ENCODE measurements around the gene PAPPA2.
"Not testable (repeated sequence)": the region's sequence is repeated elsewhere in the genome, so short reads cannot be mapped to it uniquely, and the experiment has no call there.

PAPPA2 gene

DNA sequence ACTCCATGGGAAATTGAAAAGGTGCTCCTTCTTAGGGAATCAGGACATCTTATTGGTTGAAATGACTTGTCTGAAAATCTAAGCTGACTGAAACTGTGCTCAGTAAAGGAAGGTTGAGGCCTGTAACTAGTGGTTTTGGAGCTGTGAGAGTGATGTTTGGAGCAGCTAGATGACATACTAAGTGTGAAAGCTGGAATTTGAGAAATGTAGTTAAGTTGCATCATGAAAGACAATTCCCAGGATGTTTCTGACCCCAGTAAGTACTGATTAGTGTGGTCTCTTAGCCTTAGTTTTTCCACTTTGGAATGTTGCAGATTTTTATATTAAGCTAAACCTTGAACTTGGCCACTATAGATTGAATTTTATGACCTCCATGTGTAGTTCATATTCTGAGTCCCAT lies 154.9 kb downstream of the PAPPA2 start:
- H3K4me3 ChIP-seq (ENCODE audit: low read depth, low read length): no peak overlapping the region
- no peak for TF ChIP-seq CTCF (conservative IDR thresholded peaks at IDR 0.05; ENCODE audit: low read depth, low read length)

DNA sequence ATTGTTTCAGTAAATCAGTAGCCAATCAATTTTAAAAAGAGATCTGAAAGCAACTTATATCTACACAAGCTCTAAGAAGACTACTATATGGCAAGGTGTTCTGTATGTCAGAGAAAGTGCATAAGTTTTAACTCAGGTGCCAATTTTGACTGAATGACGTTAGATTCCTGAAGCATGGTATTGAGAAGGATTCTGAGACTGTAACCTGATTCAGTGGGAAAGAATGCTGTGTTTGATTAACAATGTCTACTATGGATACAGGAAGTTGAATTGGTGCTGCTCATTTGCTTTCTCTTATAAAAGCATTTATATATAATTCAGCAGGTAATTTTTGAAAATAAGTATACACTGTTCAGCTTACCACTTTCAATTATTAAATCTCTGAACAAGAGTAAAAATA lies 156.3 kb downstream of the PAPPA2 start:
- TF ChIP-seq CTCF (conservative IDR thresholded peaks at IDR 0.05; ENCODE audit: low read depth, low read length): no peak
- no peak overlapping the region for H3K4me3 ChIP-seq (ENCODE audit: low read depth, low read length)
- no peak for DNase-seq (ENCODE audit: low read depth)

More for the DNA sequence above, 154.9 kb downstream of the PAPPA2 start:
- no peak for DNase-seq (ENCODE audit: low read depth)

DNA sequence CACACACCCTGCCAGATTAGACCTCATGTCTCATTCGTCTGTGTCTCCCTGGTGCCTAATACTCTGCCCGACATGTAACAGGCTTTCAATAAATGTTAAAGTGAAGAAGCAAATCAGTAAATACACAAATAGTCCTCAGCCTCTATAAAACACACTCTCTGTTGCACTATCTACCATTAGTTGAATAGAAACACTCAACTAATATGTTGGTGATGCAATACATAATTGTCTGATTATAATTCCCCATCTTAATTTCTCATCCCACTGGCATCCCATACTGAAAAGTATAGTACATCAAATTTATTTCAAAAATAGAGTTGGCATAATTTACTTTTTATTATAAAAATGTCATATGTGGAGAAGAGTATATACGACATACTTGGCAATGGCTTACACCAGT lies 162.4 kb downstream of the PAPPA2 start:
- TF ChIP-seq CTCF (conservative IDR thresholded peaks at IDR 0.05; ENCODE audit: low read depth, low read length): no peak
- no peak for DNase-seq (ENCODE audit: low read depth)
- H3K4me3 ChIP-seq (ENCODE audit: low read depth, low read length): no peak overlapping the region

GRCh38 chr1:176626572-176627061 lies 163.6 kb downstream of the PAPPA2 start:
- no peak overlapping the region for H3K4me3 ChIP-seq (ENCODE audit: low read depth, low read length)
- no peak for DNase-seq (ENCODE audit: low read depth)
- TF ChIP-seq CTCF (conservative IDR thresholded peaks at IDR 0.05; ENCODE audit: low read depth, low read length): no peak

DNA sequence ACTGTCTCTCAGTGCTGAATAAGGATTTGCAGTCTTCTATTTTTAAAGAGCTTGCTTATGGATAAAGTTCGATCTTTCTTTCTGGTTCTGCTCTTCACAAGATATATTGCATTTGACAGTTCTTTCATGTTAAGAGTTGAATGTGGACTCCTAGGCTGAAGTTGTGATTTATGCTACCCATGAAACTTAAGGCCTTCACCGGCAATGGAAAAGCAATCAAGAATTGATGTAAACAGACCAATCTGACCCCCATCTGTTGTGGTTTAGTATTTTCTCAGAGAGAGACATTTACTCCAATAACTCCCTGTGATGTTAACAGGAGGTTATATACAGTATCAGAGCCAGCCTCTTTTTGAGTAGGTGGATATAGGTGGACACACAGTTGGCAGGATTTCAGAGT lies 165.8 kb downstream of the PAPPA2 start:
- no peak overlapping the region for H3K4me3 ChIP-seq (ENCODE audit: low read depth, low read length)
- TF ChIP-seq CTCF (conservative IDR thresholded peaks at IDR 0.05; ENCODE audit: low read depth, low read length): no peak
- no peak for DNase-seq (ENCODE audit: low read depth)

GRCh38 chr1:176634733-176635132 lies 171.8 kb downstream of the PAPPA2 start:
- not testable (repeated sequence) for H3K4me3 ChIP-seq (ENCODE audit: low read depth, low read length); DNase-seq (ENCODE audit: low read depth)

DNA sequence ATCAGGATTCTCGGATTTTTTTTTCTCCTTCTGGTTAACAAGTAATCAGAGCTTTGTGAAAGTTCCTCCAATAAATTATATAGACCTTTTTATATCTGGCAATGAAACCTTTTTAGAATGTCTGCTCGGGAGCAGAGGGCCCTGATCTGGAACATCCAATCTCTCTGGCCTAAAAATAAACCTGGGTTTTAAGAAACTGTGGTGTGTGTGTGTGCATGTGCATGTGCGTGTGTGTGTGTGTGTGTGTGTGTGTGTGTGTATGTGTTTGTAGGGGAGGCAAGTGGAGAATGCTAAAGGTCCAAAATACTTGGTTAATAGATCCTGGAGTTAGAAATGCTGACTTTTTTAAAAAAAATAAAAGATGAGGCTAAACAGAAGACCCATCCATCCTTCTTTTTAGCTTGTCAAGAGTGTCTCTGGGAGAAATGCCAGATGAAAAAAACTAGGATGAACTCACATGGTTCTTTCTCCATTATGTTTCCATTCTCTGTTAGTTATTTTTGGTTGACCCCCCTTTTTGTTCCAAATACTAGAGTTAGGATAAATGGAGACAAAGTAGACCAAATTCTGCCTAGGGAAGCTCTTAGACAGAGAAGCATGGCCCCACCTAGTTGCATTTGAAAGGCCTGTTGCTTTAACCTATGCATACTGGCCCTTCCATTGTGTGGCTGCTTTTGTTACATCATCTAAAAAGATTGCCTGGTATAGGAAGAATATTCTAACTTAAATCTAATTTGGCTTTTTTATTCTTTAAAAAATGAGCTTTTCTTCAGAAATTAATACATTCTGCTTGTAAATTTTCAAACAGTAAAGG lies 175.9 kb downstream of the PAPPA2 start:
- no peak for DNase-seq (ENCODE audit: low read depth)
- no peak for TF ChIP-seq CTCF (conservative IDR thresholded peaks at IDR 0.05; ENCODE audit: low read depth, low read length)
- H3K4me3 ChIP-seq (ENCODE audit: low read depth, low read length): no peak overlapping the region
